GM18499 (cell line): ENCODE data around the gene RAPGEF4.

Experiments
- ATAC-seq: cut with Tn5 transposase; IDR thresholded peaks from one replicate; pipeline ENCODE4 v1.9.1; 2021; ENCODE audit warnings: moderate number of reproducible peaks; ENCODE audit not compliant: insufficient read depth, unreplicated experiment

The RAPGEF4 gene

DNA sequence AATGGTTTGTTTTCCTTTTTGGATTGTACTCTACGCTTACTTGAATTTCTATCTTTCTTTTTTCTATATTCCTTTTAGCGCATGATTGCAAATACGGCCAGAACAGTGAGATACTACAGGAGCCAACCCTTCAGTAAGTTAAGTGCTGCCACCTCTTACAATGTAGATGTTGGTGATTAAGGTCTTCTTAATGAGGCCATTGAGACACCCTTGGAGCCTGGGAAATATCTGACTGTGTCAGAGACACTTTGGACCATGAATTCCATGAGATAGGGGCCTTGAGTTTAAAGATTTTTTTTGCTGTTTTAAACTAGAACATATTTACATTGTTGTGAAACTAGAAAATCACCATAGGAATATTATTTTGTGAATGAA is 312.9 kb downstream of the RAPGEF4 start:
- ATAC-seq = no peak

DNA sequence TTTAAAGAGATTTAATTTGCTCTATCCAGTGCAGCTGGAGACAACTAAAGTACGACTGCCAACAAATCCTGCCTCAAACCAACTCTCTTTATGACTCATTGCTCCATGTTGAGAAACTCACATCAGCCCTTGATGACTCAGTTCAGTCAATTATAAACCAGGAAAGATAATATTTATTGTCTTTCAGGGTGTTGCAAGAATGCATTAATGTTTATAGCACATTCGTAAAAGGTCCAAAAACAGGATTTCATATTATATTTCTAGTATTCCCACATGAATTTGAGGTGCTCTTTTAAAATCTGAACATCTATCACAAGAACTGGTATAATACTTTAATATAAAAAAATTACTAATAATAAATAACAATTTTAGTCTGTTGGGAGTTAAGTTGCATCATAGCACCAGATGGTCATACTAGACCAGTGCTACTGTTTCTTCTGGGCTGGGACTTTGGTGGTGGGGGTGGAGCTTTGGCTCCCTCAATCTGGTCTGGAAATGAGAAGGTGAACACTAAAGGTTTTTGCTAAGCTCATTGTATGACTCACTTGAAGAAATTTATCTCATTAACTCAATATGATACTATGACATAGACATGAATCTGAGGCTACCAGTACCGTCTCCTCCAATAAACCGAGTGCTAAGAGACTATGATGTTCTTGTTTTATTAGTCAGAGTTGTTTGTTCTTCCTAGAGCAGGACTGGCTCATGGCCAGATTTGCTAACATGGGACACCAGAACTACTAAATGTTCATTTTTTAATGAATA is 313.4 kb downstream of the RAPGEF4 start:
- ATAC-seq = peak; percentile 84

DNA sequence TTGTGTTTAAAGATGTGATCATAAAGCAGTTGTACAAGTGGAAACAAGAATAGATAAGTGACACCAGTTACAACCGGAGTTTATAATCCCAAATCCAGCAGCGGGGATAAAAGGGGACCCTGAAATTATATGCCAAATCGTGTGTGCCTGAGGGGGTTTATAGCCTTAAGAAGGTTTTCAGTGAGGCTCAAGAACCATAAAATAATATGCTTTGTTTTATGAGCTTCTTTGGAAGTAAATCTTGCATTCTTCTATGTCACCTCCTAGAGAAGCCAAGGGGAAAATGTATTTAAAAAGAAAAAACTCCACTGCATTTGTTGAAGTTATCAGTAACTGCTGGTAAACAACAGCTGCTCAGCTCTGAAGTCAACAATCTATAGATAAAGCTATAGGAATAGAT is 314.2 kb downstream of the RAPGEF4 start:
- ATAC-seq = no peak

DNA sequence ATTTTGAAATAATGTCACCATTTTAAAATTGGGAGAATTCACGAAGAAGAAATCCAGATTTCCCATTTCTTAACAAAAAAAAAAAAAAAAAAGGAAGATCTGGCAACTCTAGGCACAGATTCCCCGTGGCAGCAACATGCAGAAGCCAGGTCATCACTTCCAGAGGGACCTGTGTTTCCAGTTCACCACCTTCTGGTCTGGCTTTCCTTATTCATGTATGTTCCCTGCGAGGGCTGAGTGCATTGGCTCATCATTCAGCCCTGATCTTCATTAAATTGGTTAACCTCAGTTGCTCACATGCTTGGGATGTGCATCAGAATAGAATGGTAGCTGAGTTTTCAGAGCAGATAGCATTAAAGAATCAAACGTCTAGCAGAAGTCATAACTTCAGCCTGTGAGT is 315.0 kb downstream of the RAPGEF4 start:
- no peak for ATAC-seq

DNA sequence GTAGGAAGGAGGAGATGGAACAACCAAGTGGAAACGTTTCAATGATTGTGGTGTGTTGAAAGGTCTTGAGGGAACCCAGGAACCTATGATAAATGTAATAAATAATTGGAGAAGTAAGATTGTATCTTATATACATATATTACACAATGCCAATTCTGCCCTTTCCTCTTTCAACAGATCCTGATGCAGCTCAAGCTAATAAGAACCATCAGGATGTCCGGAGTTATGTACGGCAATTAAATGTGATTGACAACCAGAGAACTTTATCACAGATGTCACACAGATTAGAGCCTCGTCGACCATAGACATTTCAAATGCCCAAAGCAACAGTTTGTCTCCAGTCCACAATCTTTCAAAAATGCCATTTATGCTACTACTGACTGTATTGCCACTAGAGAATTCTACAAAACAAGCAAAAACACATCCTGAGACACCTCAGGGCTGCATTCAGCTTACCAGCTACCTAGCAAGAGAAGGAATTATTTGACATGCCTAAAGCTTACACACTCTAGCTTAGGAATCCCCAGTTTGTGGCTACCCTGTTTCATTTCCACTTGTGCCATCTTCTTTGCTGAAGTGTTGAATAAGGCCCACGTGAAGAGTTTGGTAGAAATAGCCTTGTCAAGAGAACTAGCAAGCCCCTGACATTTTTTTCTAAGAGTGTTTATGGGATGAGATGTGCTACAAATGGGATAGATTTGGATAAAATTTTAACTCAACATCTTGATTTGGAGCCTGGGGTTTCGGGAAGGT is 316.0 kb downstream of the RAPGEF4 start:
- ATAC-seq = no peak

DNA sequence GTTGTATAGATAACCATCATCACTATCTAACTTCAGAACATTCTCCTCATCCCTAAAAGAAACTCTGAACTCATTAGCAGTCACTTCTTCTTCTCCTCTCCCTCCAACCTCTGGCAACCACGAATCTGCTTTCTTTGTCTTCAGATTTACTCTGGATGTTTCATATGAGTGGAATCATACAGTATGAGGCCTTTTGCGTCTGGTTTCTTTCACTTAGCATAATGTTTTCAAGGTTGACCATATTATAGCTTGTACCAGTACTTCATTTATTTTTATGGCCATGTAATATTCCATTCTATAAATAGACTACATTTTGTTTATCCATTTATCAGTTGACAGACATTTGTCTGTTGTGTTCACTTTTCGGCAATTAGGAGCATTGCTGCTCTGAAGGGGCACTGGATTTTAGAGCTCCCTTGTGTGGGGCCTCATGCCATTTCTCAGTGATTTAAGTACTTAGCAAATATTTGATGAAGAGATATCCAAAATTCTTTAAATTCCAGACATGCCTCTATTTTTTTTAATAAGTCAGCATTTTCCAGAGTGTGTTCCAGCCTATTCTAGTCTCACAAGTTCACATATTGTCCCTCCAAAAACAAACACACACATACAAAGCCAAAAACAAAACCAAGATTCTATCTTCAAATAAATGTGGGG is 317.5 kb downstream of the RAPGEF4 start:
- ATAC-seq = no peak

DNA sequence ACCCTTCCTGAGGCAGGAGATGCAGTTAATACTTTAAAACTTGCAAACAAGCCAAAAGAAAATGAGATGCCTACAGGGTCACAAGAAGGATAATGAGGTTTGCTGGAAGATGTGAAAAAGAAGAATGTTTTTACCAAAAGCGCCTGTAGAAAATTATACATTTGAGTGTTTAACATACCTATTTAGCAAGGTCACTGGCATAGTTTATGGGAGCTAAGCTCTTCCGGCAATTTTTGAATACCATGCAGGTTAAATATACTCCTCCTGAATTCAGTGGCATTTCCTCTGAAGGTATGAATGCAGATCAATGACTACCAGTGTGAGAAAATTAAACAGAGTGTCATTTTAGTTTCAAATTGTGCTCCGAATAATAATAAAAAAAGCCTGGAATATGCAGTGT is 318.8 kb downstream of the RAPGEF4 start:
- ATAC-seq = no peak

DNA sequence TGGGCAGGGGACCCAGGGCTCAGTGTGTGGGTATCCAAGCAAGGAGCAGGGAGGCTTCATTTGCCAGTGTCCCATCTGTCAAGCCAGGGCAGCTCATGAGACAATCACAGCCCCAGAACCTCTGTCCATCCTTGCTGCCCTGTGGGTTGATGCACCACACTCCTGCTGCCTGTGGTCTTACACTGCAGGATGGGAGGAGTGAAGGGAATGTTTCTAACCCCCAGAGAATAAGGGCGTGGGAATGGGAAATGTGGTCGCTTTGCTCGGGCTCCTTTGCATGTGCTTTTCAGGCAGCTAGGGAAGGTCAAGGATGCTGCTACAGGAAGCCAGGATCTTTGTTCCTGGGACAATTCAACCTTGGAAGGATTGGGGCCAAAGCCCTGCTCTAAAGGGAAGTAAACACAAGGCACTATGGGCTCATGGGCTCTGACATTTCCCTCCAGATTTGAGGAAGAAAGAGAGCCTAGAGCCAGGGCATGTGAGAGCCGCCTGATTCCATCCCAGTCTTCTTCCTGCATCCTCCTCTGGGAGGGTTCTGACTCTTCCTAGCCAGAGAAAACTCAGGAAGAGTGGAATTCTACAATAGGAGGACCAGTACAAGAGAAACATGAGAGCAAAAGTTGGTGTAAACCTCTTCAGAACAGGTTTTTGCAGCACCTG is 321.2 kb downstream of the RAPGEF4 start:
- no peak for ATAC-seq

DNA sequence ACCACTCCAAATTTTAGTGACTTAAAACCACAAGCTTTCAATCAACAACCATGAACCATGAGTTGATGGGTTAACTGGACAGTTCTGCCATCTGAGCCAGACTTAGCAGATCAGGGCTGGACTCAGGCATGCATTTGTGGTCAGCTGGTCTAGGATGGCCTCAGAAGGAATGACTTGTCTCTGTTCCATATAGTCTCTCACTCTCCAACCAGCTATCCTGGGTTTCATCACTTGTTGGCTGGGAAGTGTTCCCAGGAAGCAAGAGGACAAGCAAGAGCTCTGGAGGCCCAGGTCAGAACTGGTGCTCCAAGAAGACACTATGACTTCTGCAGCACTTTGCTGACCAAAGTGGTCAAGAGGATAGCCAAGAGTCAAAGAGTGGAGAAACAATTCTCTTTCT is 322.5 kb downstream of the RAPGEF4 start:
- ATAC-seq = no peak

DNA sequence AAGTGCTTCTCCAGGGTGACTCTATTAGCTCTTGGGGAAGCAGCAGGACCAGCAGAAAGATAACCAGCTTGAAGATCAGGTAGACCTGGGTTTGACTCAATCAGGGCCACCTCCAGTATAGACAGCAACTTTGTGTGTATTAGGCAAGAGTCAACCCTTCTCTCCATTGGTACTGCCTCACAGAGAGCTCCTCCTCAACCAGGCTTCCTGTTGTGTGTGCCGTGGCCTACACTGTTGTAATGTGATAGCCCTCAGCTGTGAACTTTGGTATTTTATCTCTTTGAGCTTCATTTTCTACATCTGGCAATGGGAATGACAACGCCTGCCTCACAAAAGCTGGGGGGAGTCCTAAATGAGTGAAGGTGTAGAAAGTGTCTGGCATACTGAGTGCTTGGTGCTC is 323.0 kb downstream of the RAPGEF4 start:
- no peak for ATAC-seq

DNA sequence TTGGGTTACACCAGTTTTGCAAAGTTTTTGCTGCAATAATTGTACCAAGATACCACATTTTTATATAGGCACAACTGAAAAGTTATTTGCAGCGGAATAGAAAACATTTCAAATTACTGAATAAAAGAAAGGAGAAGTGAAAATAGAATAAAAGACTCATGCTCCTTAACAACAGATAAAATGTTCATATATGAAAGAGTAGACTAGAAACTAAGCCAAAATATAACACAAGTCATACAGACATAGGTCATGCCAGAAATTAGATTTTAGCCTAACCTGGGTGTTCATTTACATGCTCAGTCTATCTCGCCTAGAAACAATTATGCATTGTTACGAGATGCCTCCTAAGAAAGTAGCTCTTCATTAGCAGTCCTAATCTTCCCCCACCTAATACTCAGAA is 323.6 kb downstream of the RAPGEF4 start:
- ATAC-seq = no peak

DNA sequence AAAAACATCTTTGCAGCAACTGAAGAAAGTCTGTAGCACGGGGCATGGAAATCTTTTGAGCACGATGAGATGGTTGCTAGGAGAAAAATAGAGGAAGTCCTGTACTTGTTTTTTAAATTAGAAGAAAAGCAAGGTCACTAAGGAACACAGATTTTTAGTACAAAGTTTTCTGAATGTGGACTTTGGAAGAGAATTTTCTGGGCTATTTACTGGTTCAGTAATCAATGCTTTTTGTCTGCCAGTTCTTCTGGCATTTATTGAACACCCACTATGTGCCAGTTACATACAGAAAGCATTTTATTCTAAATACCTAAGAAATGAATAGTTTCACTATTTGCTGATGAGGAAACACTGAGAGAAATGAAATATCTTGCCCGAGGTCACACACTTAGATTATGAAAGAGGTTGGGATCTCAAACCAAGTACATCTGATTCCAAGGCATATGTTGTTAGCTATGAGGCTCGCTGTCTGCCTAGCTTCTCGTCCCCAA is 324.4 kb downstream of the RAPGEF4 start:
- no peak for ATAC-seq

DNA sequence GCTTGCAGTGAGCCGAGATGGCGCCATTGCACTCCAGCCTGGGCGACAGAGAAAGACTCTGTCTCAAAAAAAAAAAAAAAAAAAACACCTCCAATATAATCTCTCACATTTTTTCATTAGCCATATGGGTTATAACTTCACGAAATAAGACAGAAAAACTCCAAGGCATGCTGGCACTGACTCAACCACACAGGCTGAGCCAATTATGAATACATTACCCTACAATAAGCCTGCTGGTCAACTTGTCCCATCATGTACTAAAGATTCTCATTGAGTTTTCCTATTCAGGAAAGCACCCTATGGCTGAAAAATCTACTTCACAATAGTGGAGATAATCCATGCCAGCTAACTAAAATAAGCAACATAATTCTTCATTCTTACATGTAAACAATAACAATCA is 327.2 kb downstream of the RAPGEF4 start:
- no peak for ATAC-seq

DNA sequence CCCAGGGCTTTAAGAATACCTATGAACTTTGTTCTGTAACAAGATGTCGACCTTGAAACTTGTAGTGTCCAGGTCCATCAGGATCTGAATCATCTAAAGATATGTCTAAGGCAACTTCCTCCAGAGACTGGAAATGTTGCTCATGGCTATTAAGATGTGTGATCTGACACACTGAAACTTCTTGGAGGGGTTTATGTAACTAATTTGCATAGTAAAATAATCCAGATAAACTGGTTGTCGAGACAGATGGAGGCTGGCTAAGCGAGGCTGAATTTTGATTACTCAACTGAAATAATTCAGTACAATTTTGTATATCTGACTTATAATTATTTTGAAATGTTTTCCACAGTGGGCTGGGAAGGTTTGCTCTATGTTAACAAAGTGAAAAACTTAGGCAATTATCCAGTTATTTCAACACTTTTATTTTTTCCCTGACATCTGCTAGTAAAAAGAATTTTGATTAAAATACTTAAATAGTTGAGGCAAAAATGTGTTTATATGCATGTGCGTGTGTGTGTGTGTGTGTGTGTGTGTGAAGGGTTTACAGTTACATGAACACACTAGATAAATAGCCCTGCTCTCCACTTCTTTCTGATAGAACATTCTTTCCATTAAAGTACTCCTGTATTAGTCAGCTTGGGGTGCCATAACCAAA is 328.6 kb downstream of the RAPGEF4 start:
- no peak for ATAC-seq

DNA sequence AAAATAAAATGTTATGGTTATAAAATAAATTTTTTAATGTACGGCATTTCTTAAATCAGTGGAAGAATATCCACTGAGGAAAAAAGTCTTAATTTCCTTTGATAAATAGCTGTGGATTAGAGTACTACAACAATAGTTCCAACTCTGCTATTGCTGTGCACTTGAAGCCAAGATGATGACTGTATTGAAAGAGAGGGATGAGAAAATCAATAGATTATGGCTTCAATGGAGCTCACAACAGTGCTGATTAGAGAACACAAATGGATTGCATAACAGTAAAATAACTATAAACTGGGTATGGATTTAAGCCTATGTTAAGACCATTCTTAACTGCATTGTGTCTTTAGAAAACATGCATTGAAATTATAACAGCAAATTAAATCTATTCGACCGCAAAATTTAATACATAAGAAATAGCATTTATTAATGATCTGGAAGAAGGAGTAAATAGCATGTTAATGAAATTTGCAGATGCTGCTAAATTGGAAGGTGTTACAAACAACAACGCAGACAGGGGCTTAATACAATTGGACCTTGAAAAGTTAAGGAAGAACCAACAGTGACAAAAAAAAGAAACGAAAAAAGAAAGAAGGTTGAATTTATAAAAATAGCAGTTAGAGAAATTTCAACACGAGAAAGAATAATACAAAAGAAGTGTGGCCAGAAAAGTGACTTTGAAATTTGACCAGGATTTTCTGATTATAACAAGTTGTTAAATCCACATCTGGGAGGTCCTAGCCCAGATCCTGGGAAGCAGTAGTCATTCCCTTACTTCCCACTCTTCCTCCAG is 331.4 kb downstream of the RAPGEF4 start:
- ATAC-seq = no peak

DNA sequence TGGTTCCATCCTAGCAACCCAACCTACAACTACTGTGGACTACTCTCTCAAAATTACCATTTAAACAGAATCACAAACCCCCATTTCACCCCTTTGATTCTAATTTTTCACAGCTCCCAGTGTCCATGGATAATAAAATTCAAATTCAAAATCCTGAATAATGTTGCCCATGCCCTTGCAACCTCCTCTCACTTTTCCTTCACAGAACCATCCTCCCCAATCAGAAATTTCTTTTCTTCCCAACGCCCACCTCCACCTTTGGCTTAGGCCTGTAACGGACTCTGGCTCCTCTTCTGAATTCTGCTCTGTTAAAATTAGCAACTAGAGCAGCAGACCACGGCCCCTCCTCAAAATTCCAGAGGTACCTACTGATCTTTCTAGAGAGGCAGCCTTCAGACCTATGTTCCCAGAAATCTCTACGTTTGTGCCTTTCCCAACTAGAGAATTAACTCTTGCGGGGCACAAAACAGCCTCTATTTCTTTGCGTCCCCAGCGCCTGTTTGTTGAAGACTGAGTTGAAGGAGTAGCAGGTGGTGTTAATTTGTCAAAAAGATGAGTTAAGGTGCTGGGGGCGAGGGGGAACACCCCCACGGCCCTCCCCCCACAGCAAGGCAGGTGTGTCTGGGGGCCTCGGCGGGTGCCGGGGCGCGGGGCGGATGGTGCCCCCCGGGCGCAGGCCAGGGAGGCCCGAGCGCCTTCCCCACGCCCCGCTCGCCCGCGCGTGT is 339.6 kb downstream of the RAPGEF4 start:
- no peak for ATAC-seq

DNA sequence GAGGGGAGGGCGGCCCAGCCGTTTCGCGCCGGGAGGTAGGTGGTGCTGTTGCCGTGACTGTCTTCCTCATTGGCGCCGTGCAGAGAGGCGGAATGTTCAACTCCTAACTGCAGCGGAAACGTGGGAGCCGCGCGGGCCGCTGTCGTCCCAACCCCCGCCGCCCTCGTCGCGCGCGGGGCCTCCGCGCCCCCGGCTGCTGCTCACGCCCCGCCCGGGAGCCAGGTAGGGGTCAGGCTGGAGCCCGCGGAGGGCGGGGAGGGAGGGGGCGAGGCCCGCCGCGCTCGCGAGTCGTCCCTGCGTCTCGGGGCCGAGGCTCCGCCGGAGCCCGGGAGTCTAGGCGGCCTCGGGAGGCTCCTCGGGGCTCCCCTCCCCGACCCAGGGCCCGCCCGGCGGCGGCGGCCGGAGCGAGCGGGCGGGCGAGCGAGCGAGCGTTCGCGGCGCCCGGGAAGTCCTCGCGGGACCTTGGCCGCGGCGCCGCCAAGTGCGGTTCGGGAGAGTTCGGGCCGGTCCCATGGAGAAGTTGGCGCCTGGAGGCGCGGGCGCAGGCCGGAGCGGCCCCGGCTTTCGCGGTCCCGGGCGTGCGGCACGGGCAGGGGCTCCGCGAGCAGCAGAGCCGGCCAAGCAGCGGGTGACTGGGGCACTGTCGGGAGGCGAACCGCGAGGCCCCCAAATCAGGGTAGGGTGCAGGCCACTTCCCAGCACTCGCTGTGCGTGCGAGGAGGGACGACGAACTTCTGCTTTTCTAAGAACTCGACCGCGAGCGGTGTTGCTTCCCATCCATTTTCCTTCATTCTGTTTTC is 340.3 kb downstream of the RAPGEF4 start, which contains the start of gene MAP3K20:
Gene MAP3K20 (plus strand): TSS at position 66 of the 800 bp plus-strand sequence. CDS start 15,186 bp downstream, outside the sequence.
- ATAC-seq = no peak
